Bronchial epithelial cell (primary cell): ENCODE results near the gene PSD4. TPM values are rescaled to one million over a fixed set of nuclear protein-coding genes. Genes with fewer than 3 reads are reported as not detected.

ENCODE experiments used
- DNase-seq: peaks from one replicate; pipeline ENCODE4 v3.0.0-alpha.2; 2010; ENCODE audit warnings: low read depth
- FAIRE-seq: peaks from 2 replicates; lab custom pipeline; 2011; peaks lifted over from hg19 to GRCh38; lab: Jason Lieb, UNC
- H3K27me3 ChIP-seq: 2 replicates; pipeline ENCODE4 v1.5.1; 2011; ENCODE audit warnings: low read length; ENCODE audit not compliant: control insufficient read depth, insufficient read depth
- H3K36me3 ChIP-seq: 2 replicates; pipeline ENCODE4 v1.5.1; 2011; ENCODE audit warnings: low read length; ENCODE audit not compliant: control insufficient read depth, insufficient read depth
- H3K4me3 ChIP-seq: 2 replicates; pipeline ENCODE4 v1.5.1; 2011; ENCODE audit warnings: mild to moderate bottlenecking, low read depth, low read length, control low read depth
- CTCF ChIP-seq: IDR thresholded peaks from 2 replicates; pipeline ENCODE4 v1.5.1; 2011; ENCODE audit warnings: mild to moderate bottlenecking, moderate library complexity, low read length, control low read depth, inconsistent platforms; ENCODE audit not compliant: insufficient read depth, severe bottlenecking
- total RNA-seq: library from RNA; depleted of rRNA; stranded (reverse); fragments of >200 nt; gene quantifications from 2 replicates; pipeline ENCODE4 v1.2.1, GENCODE V29; 2014

Gene PSD4
- total RNA-seq, 1 donor from 2014 or later: 25.0 TPM

- no peak for TF ChIP-seq CTCF
- DNase-seq (no peak), FAIRE-seq (no peak)
- Histone ChIP-seq H3K36me3 (no peaks in the 10 kb centered on the region), H3K4me3 (no peak overlapping the region), H3K27me3 (no peaks in the 10 kb centered on the region)
Measured at GRCh38 chr2:113217455-113218282, 43.9 kb downstream of the PSD4 start.

- Histone ChIP-seq H3K27me3 (no peaks in the 10 kb centered on the region), H3K36me3 (no peaks in the 10 kb centered on the region), H3K4me3 (no peak overlapping the region)
- FAIRE-seq: no peak
- no peak for DNase-seq
- TF ChIP-seq CTCF: no peak
Measured at GRCh38 chr2:113218283-113219091, 44.7 kb downstream of the PSD4 start.

GRCh38 chr2:113219092-113219441, 45.3 kb downstream of the PSD4 start:
- DNase-seq: no peak
- no peak for TF ChIP-seq CTCF
- H3K27me3 ChIP-seq: no peaks in the 10 kb centered on the region
- no peaks in the 10 kb centered on the region for H3K36me3 ChIP-seq
- H3K4me3 ChIP-seq: no peak overlapping the region
- FAIRE-seq: no peak

GRCh38 chr2:113219525-113219888, 45.7 kb downstream of the PSD4 start:
- FAIRE-seq: no peak
- DNase-seq: no peak
- no peaks in the 10 kb centered on the region for H3K27me3 ChIP-seq
- H3K4me3 ChIP-seq: no peak overlapping the region
- TF ChIP-seq CTCF: no peak
- H3K36me3 ChIP-seq: no peaks in the 10 kb centered on the region

DNA sequence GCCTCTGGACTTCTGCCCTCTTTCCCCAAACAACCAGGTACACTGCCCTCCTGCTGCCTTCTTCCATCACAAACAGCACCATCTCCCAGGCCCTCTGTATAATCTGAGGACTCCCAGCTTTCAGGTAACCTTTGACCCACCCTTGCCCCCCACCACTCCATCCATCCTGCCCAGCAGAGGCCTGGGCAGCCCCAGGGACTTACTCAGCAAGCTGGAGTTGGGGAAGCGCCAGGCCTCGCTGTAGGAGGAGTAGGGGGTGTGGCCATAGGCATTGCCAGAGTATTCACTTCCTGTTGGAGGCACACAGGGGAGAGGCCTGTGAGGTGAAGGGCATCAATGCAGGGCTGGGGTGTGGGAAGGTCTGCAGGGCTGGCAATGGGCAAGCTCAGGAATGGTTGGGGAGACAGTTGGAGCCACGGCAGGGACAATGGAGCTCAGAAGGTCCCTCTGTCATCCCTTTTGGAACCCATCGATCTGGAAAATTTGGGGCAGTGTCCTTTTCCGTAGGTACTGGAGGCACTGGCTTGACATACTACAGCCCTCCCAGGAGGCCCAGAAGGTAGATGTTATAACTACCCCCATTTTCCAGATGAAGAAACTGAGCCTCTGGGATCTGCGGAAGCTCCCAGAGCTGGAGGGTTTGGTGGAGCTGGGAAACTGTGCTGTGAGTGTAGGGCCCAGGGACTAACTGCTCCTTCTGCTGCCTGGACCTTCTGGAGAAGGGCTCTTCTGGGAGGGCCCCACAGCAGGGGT, 46.3 kb downstream of the PSD4 start:
- H3K27me3 ChIP-seq: no peaks in the 10 kb centered on the region
- TF ChIP-seq CTCF: no peak
- H3K36me3 ChIP-seq: no peaks in the 10 kb centered on the region
- DNase-seq: peak; percentile 65
- no peak overlapping the region for H3K4me3 ChIP-seq
- FAIRE-seq: no peak
